ENCODE data around the gene HAND2. TPM values are rescaled to one million over a fixed set of nuclear protein-coding genes. Genes with fewer than 3 reads are reported as not detected.

HAND2 gene
- total RNA-seq, 1 donor from 2014 or later = not detected

GRCh38 chr4:173546776-173547175 lies 16.7 kb upstream of the HAND2 start:
- TF ChIP-seq CTCF (conservative IDR thresholded peaks at IDR 0.05; ENCODE audit: low read depth, low read length) = no peak
- H3K4me3 ChIP-seq (ENCODE audit: low read depth, low read length) = no peak overlapping the region
- DNase-seq (ENCODE audit: low read depth) = no peak

- DNase-seq (ENCODE audit: low read depth) = no peak
- no peak overlapping the region for H3K4me3 ChIP-seq (ENCODE audit: low read depth, low read length)
- TF ChIP-seq CTCF (conservative IDR thresholded peaks at IDR 0.05; ENCODE audit: low read depth, low read length) = no peak
Measured at GRCh38 chr4:173545440-173545839, 15.4 kb upstream of the HAND2 start.

- DNase-seq (ENCODE audit: low read depth) = no peak
- H3K4me3 ChIP-seq (ENCODE audit: low read depth, low read length) = no peak overlapping the region
- TF ChIP-seq CTCF (conservative IDR thresholded peaks at IDR 0.05; ENCODE audit: low read depth, low read length) = no peak
Measured at GRCh38 chr4:173543266-173543665, 13.2 kb upstream of the HAND2 start.

DNA sequence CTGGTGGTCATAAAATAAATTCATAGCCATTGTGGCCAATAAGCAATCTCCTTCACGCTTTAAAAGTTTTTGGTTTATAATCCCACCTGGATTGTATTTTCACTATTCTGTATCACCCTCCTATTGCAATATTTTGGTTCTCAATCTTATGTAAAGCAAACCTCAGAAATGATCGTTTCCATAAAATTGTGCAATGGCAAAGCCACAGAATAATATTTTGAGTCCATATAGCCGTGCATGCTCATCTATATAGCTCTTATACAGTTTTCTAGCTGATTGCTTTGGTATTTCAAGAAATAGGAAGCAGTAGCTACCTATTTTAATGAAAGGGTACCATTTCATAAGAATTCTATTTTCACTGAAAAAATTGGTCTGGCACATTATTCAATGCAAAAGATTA lies 10.0 kb upstream of the HAND2 start:
- no peak overlapping the region for H3K4me3 ChIP-seq (ENCODE audit: low read depth, low read length)
- no peak for TF ChIP-seq CTCF (conservative IDR thresholded peaks at IDR 0.05; ENCODE audit: low read depth, low read length)
- DNase-seq (ENCODE audit: low read depth) = no peak

DNA sequence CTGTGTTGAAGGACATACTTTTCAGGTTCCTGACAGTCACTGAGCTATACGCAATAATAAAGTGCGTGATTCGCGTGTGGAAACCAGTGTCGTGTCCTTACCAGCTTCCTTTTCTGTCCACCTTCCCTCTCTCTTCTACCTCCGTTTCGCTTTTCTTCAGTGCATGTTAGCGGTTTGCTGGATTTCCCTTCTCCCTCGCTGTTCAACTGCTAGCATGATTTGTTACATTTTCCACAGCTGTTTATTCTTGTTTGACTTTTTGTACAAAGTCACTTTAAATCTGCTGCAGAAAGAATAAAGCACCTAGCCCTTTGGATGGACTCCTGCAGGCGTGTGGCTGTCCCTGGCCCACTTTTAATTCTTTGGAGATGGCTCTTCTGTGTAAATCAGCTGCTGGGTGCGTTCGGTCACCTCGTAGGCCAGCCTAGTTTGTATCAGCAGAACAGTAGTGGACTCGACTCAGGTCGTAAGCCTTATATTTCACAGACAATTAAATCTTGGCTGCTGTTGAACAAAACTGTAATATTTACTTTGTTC lies 8.9 kb upstream of the HAND2 start:
- no peak for TF ChIP-seq CTCF (conservative IDR thresholded peaks at IDR 0.05; ENCODE audit: low read depth, low read length)
- DNase-seq (ENCODE audit: low read depth) = no peak
- H3K4me3 ChIP-seq (ENCODE audit: low read depth, low read length) = no peak overlapping the region

GRCh38 chr4:173538148-173538908 lies 8.3 kb upstream of the HAND2 start:
- H3K4me3 ChIP-seq (ENCODE audit: low read depth, low read length) = no peak overlapping the region
- no peak for TF ChIP-seq CTCF (conservative IDR thresholded peaks at IDR 0.05; ENCODE audit: low read depth, low read length)
- no peak for DNase-seq (ENCODE audit: low read depth)

Data from epithelial cell of proximal tubule (primary cell).